ENCODE data around the gene SENP6.
"Not testable (repeated sequence)": the region's sequence is repeated elsewhere in the genome, so short reads cannot be mapped to it uniquely, and the experiment has no call there.

Gene SENP6

GRCh38 chr6:75608304-75608703, 6.6 kb downstream of the SENP6 start:
- no peak for DNase-seq

GRCh38 chr6:75608956-75609533, 7.4 kb downstream of the SENP6 start:
- no peak for DNase-seq

GRCh38 chr6:75609639-75610590, 8.2 kb downstream of the SENP6 start:
- DNase-seq = no peak

GRCh38 chr6:75611011-75611701, 9.5 kb downstream of the SENP6 start:
- DNase-seq = no peak

GRCh38 chr6:75611702-75612375, 10.2 kb downstream of the SENP6 start:
- no peak for DNase-seq

- no peak for DNase-seq
These were observed 10.8 kb downstream of the SENP6 start for GRCh38 chr6:75612434-75612833.

- DNase-seq = no peak
These were observed 11.4 kb downstream of the SENP6 start for GRCh38 chr6:75613056-75613501.

GRCh38 chr6:75618437-75618836, 16.8 kb downstream of the SENP6 start:
- DNase-seq = no peak

- DNase-seq = no peak
These were observed 17.7 kb downstream of the SENP6 start for GRCh38 chr6:75619230-75619899.

- peak in 1 of 51 donors; percentile 9 for DNase-seq
These were observed 19.0 kb downstream of the SENP6 start for GRCh38 chr6:75620381-75621304.

- no peak for DNase-seq
These were observed 20.2 kb downstream of the SENP6 start for GRCh38 chr6:75621846-75622245.

GRCh38 chr6:75623491-75623890, 21.8 kb downstream of the SENP6 start:
- DNase-seq = no peak

- DNase-seq = no peak
These were observed 22.7 kb downstream of the SENP6 start for GRCh38 chr6:75624335-75624734.

- DNase-seq = no peak
These were observed 23.3 kb downstream of the SENP6 start for GRCh38 chr6:75624988-75625387.

GRCh38 chr6:75626561-75626960, 24.9 kb downstream of the SENP6 start:
- DNase-seq = no peak

GRCh38 chr6:75627708-75628107, 26.0 kb downstream of the SENP6 start:
- not testable (repeated sequence) for DNase-seq

GRCh38 chr6:75631859-75632635, 30.4 kb downstream of the SENP6 start:
- no peak for DNase-seq

GRCh38 chr6:75633045-75633444, 31.4 kb downstream of the SENP6 start:
- no peak for DNase-seq

GRCh38 chr6:75642311-75642710, 40.6 kb downstream of the SENP6 start:
- DNase-seq = no peak

Data from hypothalamus (tissue), 51 donors.